Fibroblast of skin of left quadriceps (primary cell): ENCODE results near the gene BLM.
"Not testable (repeated sequence)": the region's sequence is repeated elsewhere in the genome, so short reads cannot be mapped to it uniquely, and the experiment has no call there.

ENCODE experiments used
- DNase-seq, 2 experiments: peaks; one replicate each; pipeline ENCODE4 v3.0.0-alpha.2; 2013; ENCODE audit warnings: low read depth in 2 of 2

Gene BLM

DNA sequence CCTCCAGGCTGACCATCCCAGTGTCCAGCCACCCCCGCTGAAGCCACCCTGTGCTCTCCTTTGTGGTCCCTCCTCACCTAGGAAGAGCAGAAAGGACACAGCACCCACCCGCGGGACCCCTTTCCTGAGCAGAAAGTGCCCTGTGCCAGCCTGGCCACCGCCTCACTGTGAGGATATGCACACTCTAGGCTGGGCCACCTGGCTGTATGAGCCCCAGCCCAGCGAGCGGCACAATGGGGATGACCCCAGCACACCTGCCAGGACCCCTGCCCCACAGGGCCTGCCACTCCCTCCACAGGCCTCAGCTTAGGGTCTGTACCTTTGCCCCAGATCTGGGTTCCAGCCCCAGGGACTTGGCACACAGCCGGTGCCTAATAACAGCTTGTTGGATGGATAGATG lies 103.3 kb downstream of the BLM start:
- DNase-seq = no peak

DNA sequence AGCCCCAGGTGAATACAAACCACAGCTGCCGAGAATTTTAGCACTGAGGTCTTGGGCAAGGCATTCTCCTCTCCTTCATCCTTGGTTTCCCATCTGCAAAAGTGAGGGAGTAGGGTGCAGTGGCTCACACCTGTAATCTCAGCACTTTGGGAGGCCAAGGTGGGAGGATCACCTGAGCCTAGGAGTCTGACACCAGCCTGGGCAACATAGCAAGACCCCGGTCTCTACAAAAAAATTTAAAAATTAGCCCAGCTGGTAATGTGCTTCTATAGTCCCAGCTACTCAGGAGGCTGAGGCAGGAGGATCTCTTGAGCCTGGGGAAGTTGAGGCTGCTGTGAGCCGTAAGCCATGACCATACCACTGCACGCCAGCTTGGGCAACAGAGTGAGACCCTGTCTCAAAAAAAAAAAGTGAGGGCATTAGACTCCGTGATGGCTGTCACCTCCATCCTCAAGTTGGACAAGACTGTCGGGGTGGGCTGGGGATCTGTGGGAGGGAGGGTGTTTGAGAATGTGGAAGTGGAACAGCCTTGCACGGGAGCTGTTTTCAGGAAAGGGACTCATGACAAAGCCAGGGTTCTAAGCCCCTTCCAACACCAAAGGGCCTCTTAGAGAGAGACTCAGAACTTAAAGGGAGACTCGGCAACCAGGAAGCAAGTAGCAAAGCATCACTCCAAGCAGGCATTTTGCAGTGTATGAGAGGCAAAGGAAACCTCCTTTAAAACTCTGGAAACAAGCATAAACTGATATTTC lies 105.2 kb downstream of the BLM start:
- DNase-seq = no peak

DNA sequence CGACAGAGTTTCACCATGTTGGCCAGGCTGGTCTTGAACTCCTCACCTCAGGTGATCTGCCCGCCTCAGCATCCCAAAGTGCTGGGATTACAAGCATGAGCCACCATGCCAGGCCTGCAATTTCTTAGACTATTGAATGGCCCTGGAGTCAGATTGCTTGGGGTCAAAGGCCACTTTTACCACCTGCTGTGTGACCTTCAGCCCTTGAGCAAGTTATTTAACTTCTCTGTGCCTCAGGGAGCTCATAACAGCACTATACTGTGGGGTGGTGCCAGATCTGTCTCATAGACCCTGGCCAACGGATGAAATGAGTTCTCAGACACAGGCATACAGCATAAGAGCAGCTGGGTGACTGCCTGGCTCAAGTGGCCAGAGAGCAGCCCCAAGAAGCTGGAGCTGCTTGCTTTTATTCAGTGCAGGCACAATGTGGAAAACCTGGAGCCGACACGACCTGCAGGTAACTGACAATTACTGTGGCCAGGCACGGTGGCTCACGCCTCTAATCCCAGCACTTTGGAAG lies 106.4 kb downstream of the BLM start:
- DNase-seq = no peak

DNA sequence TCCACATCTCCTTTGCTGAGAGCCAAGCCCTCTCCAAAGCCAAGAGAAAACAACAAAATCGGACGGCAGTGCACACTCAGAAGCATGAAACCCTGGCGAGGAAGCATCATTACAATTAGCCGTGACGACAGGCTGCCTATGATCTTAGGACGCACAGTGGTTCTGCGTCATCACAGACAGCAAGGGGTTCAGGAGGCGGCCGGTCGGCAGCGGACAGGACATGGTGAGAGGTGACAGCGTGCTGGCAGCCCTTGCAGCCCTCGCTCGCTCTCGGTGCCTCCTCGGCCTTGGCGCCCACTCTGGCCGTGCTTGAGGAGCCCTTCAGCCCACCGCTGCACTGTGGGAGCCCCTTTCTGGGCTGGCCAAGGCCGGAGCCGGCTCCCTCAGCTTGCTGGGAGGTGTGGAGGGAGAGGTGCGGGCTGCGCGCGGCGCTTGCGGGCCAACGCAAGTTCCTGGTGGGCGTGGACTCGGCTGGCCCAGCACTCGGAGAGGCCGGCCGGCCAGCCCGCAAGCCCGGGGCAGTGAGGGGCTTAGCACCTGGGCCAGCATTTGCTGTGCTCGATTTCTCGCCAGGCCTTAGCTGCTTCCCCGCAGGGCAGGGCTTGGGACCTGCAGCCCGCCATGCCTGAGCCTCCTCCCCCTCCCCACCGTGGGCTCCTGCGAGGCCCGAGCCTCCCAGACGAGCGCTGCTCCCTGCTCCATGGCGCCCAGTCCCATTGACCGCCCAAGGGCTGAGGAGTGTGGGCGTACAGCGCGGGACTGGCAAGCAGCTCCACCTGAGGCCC lies 108.2 kb downstream of the BLM start:
- DNase-seq = not testable (repeated sequence)

DNA sequence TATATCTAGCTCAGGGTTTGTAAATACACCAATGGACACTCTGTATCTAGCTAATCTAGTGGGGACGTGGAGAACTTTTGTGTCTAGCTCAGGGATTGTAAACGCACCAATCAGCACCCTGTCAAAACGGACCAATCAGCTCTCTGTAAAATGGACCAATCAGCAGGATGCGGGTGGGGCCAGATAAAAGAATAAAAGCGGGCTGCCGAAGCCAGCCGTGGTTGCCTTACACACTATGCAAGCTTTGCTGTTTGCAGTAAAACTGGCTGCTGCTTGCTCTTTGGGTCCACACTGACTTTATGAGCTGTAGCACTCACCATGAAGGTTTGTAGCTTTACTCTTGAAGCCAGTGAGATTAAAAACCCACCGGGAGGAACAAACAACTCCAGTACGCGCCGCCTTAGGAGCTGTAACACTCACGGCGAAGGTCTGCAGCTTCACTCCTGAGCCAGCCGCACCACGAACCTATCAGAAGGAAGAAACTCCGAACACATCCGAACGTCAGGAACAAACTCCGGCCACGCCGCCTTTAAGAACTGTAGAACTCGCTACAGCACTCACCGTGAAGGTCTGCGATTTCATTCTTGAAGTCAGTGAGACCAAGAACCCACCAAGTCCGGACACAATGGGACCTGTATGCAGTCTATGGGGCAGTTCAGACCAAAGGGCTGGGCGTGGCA lies 109.2 kb downstream of the BLM start:
- not testable (repeated sequence) for DNase-seq

DNA sequence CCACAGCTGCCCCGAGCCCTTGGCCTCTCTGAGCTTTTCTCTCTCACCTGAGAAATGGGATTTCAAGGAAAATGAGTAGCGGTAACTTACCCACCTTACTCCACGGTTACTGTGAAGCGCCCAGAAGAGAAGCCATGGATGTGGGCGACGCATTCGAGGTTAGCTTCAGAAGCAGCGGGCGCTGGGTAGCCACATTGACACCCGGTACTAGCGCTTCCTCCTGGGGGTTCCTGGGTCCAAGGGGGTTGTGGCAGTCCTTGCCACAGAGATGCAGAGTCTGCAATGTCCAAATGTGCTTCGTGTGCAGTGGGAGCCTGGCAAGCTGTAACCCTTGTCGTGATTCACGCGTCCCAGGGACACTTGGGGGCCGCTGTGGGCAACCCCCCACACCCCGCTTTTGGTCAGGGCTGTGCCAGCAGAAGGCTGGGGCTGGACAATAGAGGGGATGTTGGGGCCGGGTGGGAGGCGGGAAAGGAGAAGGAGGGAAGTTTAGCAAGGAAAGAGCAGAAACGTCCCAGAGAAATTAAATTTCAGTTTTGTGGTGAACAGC lies 109.8 kb downstream of the BLM start:
- DNase-seq = no peak

DNA sequence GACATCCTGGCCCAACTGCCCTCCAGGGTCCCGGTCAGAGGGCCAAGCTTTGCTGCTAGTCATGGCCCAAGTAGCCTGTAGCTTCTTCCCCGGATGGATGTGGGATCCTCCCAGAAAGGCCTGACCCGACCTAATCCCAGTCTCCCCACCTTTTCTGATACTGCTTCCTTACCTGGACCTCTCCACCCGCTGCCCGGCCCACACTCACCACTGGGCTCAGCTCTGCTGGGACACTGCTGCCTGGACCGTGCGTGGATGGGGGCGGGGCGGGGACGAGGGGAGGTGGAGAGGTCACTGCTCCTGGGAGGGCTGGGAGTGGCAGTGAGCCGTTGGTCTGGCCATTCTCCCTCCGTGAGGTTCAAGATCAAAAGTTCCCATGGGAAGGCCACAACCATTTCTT lies 111.0 kb downstream of the BLM start:
- DNase-seq = no peak

DNA sequence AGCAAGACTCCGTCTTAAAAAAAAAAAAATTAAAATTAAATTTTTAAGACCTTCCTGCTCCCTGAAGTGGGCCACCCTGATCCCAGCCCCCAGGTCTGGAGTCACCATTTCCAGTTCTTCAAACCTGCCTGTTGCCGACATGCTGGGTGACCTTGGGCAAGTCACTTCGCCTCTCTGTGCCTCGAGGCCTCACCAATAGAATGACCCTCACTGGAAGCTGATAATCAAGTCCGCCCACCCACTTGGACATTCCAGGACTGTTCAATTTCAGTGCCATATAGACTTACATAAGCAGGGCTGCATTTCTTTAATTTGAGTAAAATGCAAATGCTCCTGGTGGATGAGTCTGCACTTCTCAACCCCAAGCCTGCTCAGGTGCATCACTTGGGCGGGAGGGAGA lies 112.0 kb downstream of the BLM start:
- DNase-seq = no peak

DNA sequence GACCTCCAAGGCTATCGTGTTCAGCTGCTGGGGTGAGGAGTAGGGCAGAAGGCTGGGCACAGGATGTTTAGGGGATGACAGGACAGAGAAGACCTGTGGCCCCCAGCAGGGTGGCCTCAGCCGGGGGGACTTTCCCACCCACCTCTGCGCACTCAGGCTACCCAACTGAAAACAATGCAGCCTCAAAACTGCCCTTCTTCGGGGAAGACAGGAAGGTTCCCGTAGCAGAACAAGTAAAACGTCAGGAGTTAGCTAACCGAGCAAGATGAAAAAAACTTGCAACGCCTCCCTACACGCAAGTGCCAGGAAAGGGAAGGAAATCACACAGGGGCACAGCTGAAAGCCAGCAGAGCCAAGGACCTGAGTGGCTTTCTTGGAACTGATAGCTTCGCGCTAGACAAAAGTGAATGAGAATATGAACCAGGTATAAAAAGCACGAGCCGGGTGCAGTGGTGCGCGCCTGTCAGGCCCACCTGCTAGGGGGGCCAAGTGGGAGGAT lies 112.8 kb downstream of the BLM start:
- DNase-seq = no peak

DNA sequence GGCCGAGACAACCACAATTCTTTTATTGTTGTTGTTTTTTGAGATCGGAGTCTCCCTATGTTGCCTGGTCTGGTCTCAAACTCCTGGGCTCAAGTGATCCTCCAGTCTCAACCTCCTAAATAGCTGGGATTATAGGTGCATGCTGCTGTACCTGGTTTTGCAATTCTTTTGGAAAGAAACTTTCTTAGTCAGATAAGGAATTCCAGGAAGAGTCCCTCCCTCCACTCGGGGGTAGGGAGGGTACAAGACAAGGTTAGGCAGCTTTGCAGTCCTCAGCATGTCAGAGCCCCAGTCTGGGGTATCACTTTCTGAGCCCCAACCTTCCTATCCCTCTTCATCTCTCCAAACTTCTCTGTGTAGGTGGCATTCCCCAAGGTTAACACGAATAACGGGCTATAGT lies 117.5 kb downstream of the BLM start:
- DNase-seq = no peak

DNA sequence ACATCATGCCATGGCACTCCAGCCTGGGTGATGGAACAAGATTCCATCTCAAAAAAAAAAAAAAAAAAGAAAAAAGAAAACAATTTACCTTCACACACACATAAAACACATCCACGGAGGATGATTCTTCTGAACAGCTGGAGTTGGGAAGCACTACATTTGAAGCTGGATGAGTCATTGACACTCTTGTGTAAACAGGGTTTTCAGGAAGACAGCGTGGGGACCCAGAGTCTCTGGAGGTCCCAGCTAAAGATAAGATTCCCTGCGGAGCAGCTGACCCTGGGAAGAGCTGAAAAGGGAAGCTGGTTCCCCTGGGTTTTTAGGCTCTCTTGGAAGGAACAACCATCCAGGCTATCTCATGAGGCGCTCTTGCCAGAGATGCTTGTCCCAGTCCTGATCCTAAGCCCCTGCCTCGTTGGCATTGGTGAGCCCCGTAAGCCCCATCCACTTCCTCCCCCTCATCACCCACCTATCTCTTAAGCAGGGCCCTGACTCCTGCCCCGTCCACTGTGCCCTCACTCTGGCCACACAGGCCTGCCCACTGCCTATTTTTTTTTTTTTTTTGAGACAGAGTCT lies 119.2 kb downstream of the BLM start:
- peak in 1 of 2 experiments; percentile 20 for DNase-seq

DNA sequence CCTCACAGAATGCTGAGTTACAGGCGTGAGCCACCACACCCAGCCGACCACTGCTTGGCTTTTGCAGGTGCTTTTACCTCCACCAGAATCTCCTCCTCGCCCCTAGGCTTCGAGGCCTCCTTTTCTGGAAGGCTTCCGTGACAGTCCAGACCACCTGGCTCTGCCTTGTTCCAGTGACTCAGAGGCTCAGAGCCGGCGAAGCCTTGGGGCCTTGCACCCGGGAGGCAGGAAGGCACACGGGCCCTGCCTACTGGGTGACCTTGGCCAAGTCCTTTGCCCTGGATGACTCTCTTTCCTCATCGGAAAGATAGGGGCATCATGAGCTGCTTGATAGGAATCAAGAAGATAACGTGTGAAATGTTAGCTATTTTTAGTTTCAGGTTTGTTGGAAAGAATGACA lies 119.9 kb downstream of the BLM start:
- no peak for DNase-seq

DNA sequence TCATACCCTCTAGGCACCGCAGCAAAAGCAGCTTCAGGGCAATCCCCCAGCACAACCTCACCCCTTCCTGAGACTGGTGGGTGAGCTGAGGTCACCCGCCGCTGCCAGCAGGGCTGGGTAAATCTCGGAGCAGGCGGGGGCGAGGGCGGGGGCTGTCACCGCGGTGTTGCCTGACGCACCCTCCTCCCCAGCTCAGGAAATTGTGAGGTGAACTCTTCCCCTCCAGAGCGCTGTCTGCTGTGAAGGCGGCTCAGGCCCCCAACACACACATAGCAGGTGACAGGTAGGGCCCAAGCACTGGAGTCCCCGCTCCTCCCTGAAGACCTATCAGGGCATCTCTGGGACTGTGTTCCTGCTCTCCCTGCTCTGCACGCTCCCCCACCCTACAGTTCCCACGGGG lies 121.0 kb downstream of the BLM start:
- DNase-seq = no peak

DNA sequence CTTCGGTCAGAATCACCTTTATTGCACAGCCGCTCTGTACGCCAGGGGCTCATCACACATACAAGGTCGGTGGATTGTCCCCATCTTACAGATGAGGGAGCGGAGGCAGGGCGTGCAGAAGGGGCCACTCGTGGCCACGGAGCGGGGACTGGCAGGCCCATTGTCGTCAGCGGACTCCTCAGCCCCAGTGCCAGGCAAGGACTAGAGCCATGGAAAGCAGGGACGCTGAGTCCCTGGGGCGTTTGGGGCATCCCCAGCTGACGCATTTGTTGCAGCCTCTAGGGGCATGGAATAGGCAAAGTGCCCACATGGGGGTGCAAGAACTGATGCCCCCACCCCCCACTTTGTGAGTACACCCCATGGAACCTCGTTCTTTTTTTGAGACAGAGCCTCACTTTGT lies 121.4 kb downstream of the BLM start:
- DNase-seq = no peak

DNA sequence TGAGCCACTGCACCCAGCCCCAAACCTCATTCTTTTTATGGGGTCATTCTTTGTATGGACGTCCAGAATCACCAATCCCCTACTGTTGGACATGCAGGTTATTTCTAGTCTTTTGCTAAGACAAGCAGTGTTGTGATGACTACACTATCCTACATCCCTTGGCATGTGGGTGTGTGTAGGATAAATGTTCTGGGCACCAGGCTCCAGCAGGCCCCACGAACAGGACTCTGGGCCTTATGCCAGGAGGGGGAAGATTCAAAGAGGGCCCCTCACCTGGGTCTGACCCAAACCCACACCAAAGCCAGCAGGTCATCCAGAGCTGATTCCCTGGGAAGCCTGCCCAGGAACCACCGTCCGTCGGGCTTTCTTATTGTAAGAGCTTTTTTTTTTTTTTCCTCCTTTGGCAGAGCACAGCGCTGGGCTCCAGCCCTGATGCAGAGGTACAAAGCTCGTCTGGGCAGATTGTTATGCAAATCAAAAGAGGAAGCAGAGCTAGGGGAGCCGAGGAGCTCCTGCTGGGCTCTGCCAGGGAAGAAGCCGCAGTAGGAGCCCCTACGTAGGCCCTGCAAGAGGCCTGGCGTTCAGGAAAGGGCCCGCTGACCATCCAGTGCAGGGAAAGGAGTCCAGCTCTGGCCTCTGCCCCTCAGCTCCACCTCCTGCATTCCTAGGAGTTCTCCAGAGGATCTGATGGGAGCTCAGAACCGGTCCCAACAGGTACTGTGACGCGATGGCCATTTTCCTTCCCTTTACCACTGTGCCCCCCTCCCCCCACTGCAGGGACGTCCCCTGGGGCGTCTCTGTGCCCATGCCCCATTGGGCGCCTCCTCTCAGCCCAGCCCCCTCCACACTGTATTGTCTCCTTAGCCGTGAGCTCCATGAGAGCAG lies 122.3 kb downstream of the BLM start:
- no peak for DNase-seq

DNA sequence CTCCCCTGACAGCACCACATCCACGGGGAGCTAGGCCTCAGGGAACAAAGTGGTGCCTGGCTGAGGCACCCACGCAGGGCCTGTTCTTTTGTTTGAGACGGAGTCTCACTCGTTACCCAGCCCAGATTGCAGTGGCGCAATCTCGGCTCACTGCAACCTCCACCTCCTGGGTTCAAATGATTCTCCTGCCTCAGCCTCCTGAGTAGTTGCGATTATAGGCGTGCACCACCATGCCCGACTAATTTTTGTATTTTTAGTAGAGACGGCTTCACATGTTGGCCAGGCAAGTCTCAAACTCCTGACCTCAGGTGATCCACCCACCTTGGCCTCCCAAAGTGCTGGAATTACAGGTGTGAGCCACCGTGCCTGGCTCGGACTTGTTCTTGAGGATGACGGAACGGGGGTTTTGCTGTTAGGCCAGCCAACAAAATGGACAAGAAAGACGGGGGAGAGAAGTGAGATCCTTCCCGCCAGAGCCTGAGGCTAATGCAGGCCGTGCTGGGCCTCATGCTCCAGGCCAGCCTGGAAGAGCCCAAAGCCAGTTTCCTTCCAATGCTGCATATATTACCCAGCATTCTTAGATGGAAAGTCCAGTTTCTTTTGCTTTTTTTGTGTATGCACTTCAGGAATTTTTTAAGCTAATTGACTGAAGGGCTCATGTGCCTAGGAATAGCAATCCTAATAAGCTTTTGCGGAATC lies 123.2 kb downstream of the BLM start:
- DNase-seq = no peak

DNA sequence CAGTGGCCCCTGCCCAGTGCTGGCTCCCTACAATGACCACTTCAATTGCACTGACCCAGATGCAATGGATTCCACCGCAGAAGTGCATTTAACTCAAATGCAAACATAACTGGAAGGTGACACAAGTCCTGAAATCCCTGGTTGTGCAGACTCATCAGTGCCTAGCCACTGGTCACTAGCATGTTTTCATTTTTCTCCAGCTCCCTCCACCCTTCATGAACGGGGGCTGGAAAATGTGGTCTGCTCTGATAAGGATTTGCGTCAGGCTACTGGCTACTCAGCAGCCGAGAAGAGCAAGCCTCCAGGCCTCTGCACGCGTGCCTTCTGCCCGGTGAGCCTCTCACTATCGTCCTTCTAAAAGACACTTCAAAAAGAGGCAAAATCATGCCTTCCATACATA lies 123.8 kb downstream of the BLM start:
- no peak for DNase-seq

DNA sequence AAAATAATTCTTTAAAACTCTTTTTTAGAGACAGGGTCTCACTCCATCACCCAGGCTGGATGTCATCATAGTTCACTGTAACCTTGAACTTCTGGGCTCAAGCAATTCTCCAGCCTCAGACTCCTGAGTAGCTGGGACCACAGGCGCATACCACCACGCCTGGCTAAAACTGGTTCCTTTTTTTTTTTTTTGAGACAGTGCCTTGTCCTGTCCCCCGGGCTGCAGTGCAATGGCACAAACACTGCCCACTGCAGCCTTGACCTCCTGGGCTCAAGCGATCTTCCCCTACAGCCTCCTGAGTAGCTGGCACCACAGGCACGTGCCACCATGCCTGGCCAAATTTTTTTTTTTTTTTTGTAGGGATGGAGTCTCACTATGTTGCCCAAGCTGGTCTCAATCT lies 127.5 kb downstream of the BLM start:
- no peak for DNase-seq

DNA sequence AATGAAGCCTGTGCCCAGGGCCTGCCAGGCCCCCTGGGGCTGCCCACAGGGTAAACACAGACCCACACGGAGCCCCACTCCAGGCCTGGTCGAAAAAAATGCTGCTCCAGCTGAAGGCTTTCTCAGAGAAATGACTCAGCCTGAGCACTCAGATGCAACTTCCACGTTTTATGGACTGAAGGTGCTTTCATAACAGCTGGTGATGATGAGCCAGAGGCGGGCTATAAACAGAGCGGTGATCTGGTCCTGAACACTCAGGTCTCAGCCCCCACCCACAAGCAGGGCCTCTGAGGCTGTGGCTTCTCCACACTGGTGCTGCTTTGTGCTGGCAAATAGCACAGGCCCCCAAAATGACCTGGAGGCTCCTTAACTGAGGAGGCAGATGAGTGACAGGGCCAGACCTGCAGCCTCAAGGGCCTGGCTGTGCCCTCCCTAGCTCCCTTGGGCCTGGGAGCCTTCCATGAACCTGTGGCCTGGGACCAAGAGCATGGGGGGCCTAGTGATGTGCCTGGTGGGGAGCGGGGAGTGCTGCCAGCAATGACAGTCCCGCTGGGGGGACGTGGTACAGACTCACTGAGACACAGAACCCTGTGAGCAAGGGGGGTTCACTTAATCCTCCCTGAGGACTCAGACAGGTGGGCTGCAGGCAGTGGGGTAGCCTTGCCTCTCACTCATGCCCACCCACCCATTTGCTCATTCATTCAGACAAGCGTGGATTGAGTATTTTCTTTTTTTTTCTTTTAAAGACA lies 128.2 kb downstream of the BLM start:
- peak; percentile 60 to 67 for DNase-seq
